B cell (primary cell): ENCODE results near the gene EGFL7. TPM values are rescaled to one million over a fixed set of nuclear protein-coding genes. Genes with fewer than 3 reads are reported as not detected.

Experiments
- ATAC-seq: fragments of 200-7000 bp; cut with Tn5 transposase; one replicate; pipeline ENCODE4 v1.10.0; 2021; ENCODE audit warnings: low read depth, mild to moderate bottlenecking, moderate number of reproducible peaks, moderate library complexity
- CTCF ChIA-PET: fragments of 350-600 bp; sonication (Branson Sonifier 250); formaldehyde crosslinking; loops from one replicate; lab custom pipeline; 2021; ENCODE audit warnings: antibody characterized with exemption, inconsistent platforms; lab: Charles Lee
- POLR2A ChIA-PET: fragments of 350-600 bp; sonication (Branson Sonifier 250); formaldehyde crosslinking; loops from one replicate; lab custom pipeline; 2021; ENCODE audit warnings: antibody characterized with exemption; lab: Charles Lee
- DNase-seq: peaks from one replicate; pipeline ENCODE4 v3.0.0; 2013
- H2AFZ ChIP-seq: 2 replicates; pipeline ENCODE4 v1.6.1; 2012; ENCODE audit warnings: mild to moderate bottlenecking, low read depth, low read length; ENCODE audit not compliant: insufficient read depth, poor library complexity, severe bottlenecking
- H3K27ac ChIP-seq, 2 donors: 1 replicate in 1 of 2; 2 replicates in 1 of 2; pipeline ENCODE4 v1.5.1; 2012 to 2013; ENCODE audit warnings: low read length in 2 of 2, mild to moderate bottlenecking in 2 of 2, moderate library complexity in 1 of 2
- H3K27me3 ChIP-seq, 4 experiments: fragments of 200-600 bp in 1 of 4; sonication (generic) in 1 of 4; replicated peaks in 1 of 4; 1 replicate in 2 of 4; 2 replicates in 2 of 4; pipeline versions ENCODE4 v1.6.1 to v1.7.0; 2013 to 2016; ENCODE audit warnings: low read length in 3 of 4, mild to moderate bottlenecking in 2 of 4, mixed read lengths in 1 of 4, moderate library complexity in 1 of 4; ENCODE audit not compliant: insufficient read depth in 4 of 4, control insufficient read depth in 3 of 4; ENCODE audit errors: control extremely low read depth in 1 of 4
- H3K36me3 ChIP-seq, 2 experiments: replicated peaks in 1 of 2; 1 replicate in 1 of 2; 2 replicates in 1 of 2; pipeline versions ENCODE4 v1.6.1 to v1.7.1; 2013; ENCODE audit warnings: low read length in 1 of 2; ENCODE audit not compliant: insufficient read depth in 2 of 2, control insufficient read depth in 1 of 2; ENCODE audit errors: control extremely low read depth in 1 of 2, extremely low read depth in 1 of 2
- H3K4me1 ChIP-seq, 2 donors: fragments of 200-600 bp in 1 of 2; sonication (generic) in 1 of 2; 1 replicate in 1 of 2; 2 replicates in 1 of 2; pipeline versions ENCODE4 v1.5.1 to v1.6.1; 2013 to 2017; ENCODE audit warnings: low read length in 2 of 2; ENCODE audit not compliant: control insufficient read depth in 2 of 2, insufficient read depth in 2 of 2
- H3K4me2 ChIP-seq: replicated peaks from 2 replicates; pipeline ENCODE3; 2012; ENCODE audit warnings: mild to moderate bottlenecking, low read depth, low read length; ENCODE audit not compliant: poor library complexity, severe bottlenecking
- H3K4me3 ChIP-seq, 5 experiments: fragments of 200-600 bp in 1 of 5; sonication (generic) in 1 of 5; 1 replicate in 3 of 5; 2 replicates in 2 of 5; pipeline versions ENCODE4 v1.5.1 to v1.7.0; 2011 to 2016; ENCODE audit warnings: low read length in 4 of 5, mild to moderate bottlenecking in 4 of 5, low read depth in 2 of 5, control low read depth in 1 of 5, moderate library complexity in 1 of 5; ENCODE audit not compliant: insufficient read depth in 1 of 5; ENCODE audit errors: control extremely low read depth in 1 of 5, extremely low read depth in 1 of 5
- H3K79me2 ChIP-seq: fragments of 200-600 bp; sonication (generic); one replicate; pipeline ENCODE4 v1.6.0; 2016; ENCODE audit warnings: low read length; ENCODE audit not compliant: control insufficient read depth, insufficient read depth
- H3K9ac ChIP-seq: fragments of 200-600 bp; sonication (generic); 2 replicates; pipeline ENCODE4 v1.6.1; 2017; ENCODE audit warnings: mild to moderate bottlenecking, low read length, moderate library complexity
- H3K9me3 ChIP-seq, 3 donors: one replicate each; pipeline versions ENCODE4 v1.6.1 to v1.7.1; 2013; ENCODE audit warnings: low read length in 2 of 3; ENCODE audit not compliant: control insufficient read depth in 2 of 3, insufficient read depth in 1 of 3; ENCODE audit errors: control extremely low read depth in 1 of 3
- H4K20me1 ChIP-seq: 2 replicates; pipeline ENCODE4 v1.6.0; 2012; ENCODE audit warnings: mild to moderate bottlenecking, low read length; ENCODE audit not compliant: insufficient read depth, control insufficient read depth, poor library complexity, severe bottlenecking
- H3K27ac Mint-ChIP-seq: one replicate; pipeline ENCODE4 v1.8.0; 2021; ENCODE audit warnings: mixed read lengths
- H3K27me3 Mint-ChIP-seq: one replicate; pipeline ENCODE4 v1.8.0; 2021; ENCODE audit warnings: mixed read lengths
- H3K4me1 Mint-ChIP-seq: one replicate; pipeline ENCODE4 v1.8.0; 2021; ENCODE audit warnings: mixed read lengths
- H3K4me3 Mint-ChIP-seq: one replicate; pipeline ENCODE4 v1.8.0; 2021; ENCODE audit warnings: mixed read lengths
- H3K9me3 Mint-ChIP-seq: one replicate; pipeline ENCODE4 v1.8.0; 2022; ENCODE audit warnings: mixed read lengths; ENCODE audit not compliant: insufficient read depth
- EZH2 ChIP-seq: IDR thresholded peaks from 2 replicates; pipeline ENCODE4 v1.6.1; 2012; ENCODE audit warnings: borderline replicate concordance, low read depth, mild to moderate bottlenecking, moderate library complexity, low read length; ENCODE audit not compliant: insufficient read depth, poor library complexity, severe bottlenecking
- WGBS: methylation state at CpG from one replicate; pipeline ENCODE4 v1.1.5; 2013; ENCODE audit warnings: missing lambda C conversion rate; ENCODE audit not compliant: insufficient coverage; 5-methylcytosine and 5-hydroxymethylcytosine counted together
- intact Hi-C: fragments of 100-400 bp; cut with micrococcal nuclease; formaldehyde crosslinking; loops from one replicate; pipeline ENCODE4 v1.10.0; 2022
- polyA plus RNA-seq: library from polyadenylated mRNA; depleted of rRNA; stranded (reverse); fragments of >200 nt; gene quantifications from 2 replicates; pipeline ENCODE4 v1.2.3, GENCODE V29; 2012
- total RNA-seq, 2 donors: library from RNA; stranded (reverse); fragments of 120-200 nt in 1 of 2; gene quantifications; 1 replicate in 1 of 2; 2 replicates in 1 of 2; pipeline versions ENCODE4 v1.2.3 to v1.2.4, GENCODE V29; 2013 to 2022
- TF ChIP-seq, protein P1 (sequence below): fragments of 200-600 bp; IDR thresholded peaks from one replicate; pipeline ENCODE4 v1.8.0; 2022; ENCODE audit warnings: antibody characterized with exemption, mild to moderate bottlenecking

EGFL7 gene
- total and polyA plus RNA-seq, 2 donors (not counting 1 experiment from before 2014, with no cell fraction given) = 0.34 TPM; not detected in 1

DNA sequence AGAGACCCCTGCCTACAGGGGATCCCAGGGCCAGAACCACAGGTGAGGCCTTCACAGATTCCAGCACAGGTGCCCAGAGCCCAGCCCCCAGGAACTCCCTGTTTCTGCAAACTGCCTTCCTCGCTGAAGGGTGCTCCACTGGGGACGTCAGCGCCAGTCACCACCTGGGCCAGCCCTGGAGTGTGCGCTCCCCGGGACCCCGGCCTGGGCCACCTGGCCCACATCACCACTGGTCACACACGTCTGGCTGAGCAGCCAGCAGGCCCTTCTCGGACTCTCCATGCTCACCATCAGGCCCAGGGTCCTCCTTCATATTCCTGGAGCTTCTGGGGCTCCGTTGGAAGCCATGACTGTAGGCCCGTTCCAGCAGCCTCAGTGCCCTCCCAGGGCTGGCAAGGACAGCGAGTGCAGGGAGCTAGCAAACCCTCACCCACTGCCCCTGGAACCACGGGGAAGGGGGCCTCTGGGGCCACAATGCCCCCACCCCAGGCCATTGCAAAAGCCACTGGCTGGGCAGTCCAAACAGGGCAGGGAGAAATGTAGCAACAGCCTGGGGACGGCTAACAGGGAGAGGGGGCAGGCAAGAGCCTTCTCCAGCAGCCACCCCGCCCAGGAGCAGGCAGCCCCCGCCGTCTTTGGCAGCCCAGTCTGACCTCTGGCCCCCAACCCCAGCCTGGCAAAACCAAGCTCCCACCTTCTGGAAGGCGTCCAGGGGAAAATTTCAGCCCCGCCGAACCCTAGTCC, 23.2 kb downstream of the EGFL7 start:
- WGBS = 48% methylated on average over 16 of the region's 19 CpGs
- Histone ChIP-seq H3K27me3 (no peaks in the 10 kb centered on the region), H3K79me2 (peaks cover 20% of the 10 kb centered on the region), H3K27ac (no peak overlapping the region), H3K4me1 (peaks cover 14 to 22% of the 10 kb centered on the region in 2 donors), H3K9me3 (peaks cover 0 to 9% (median 0%) of the 10 kb centered on the region in 3 donors), H2AFZ (peak overlapping the region; percentile 81), H3K36me3 (no peaks in the 10 kb centered on the region), H4K20me1 (peaks cover 47% of the 10 kb centered on the region), H3K9ac (peak overlapping the region; percentile 80), H3K4me3 (peak overlapping the region in 4 of 5 experiments; percentile 72 to 76 (median 73)), H3K4me2 (peak overlapping the region; percentile 97)
- CTCF ChIA-PET = interaction anchor here (0.7 to 1.0 kb wide), 2 partner anchors 11 to 26 kb away, joined by 3 read pairs; no protein-coding TSS in a partner anchor
- DNase-seq (no peak), ATAC-seq (no peak)
- peaks cover 14% of the 10 kb centered on the region for H3K4me1 Mint-ChIP-seq
- TF ChIP-seq, protein P1, sequence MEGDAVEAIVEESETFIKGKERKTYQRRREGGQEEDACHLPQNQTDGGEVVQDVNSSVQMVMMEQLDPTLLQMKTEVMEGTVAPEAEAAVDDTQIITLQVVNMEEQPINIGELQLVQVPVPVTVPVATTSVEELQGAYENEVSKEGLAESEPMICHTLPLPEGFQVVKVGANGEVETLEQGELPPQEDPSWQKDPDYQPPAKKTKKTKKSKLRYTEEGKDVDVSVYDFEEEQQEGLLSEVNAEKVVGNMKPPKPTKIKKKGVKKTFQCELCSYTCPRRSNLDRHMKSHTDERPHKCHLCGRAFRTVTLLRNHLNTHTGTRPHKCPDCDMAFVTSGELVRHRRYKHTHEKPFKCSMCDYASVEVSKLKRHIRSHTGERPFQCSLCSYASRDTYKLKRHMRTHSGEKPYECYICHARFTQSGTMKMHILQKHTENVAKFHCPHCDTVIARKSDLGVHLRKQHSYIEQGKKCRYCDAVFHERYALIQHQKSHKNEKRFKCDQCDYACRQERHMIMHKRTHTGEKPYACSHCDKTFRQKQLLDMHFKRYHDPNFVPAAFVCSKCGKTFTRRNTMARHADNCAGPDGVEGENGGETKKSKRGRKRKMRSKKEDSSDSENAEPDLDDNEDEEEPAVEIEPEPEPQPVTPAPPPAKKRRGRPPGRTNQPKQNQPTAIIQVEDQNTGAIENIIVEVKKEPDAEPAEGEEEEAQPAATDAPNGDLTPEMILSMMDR = no peak
- TF ChIP-seq EZH2 = no peak
- POLR2A ChIA-PET = interaction anchor here (1.3 to 1.6 kb wide), 2 partner anchors 42 to 43 kb away, joined by 4 read pairs; no protein-coding TSS in a partner anchor
- no peaks in the 10 kb centered on the region for H3K9me3 Mint-ChIP-seq
- peak overlapping the region; percentile 63 for H3K27ac Mint-ChIP-seq
- peak overlapping the region; percentile 83 for H3K4me3 Mint-ChIP-seq
- intact Hi-C loops = no loop called here
- no peaks in the 10 kb centered on the region for H3K27me3 Mint-ChIP-seq

DNA sequence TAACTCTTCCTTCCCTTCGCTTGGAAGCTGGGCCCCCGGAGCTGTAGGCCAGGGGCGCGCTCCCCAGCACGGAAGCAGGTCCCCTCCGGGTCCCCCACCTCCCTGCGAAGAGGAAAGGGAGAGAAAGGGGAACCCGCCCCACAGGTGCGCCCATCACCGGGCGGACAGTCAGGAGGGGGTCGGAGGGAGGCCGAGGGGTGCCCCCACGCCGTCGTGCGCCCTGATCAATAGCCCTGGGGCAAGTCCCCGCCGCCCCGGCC, 23.7 kb downstream of the EGFL7 start:
- Mint-ChIP-seq H3K9me3 (no peaks in the 10 kb centered on the region), H3K27me3 (no peaks in the 10 kb centered on the region), H3K4me1 (peaks cover 14% of the 10 kb centered on the region), H3K4me3 (peak overlapping the region; percentile 83), H3K27ac (no peak overlapping the region)
- Histone ChIP-seq H4K20me1 (peaks cover 47% of the 10 kb centered on the region), H3K4me2 (peak overlapping the region; percentile 97), H3K36me3 (no peaks in the 10 kb centered on the region), H3K9me3 (peaks cover 0 to 9% (median 0%) of the 10 kb centered on the region in 3 donors), H3K9ac (peak overlapping the region; percentile 80), H2AFZ (peak overlapping the region; percentile 81), H3K27me3 (no peaks in the 10 kb centered on the region), H3K4me3 (peak overlapping the region in 4 of 5 experiments; percentile 72 to 76 (median 73)), H3K4me1 (peaks cover 14 to 22% of the 10 kb centered on the region in 2 donors), H3K27ac (peak overlapping the region in 1 of 2 donors; percentile 64), H3K79me2 (peaks cover 20% of the 10 kb centered on the region)
- POLR2A ChIA-PET = interaction anchor here (1.3 to 1.6 kb wide), 2 partner anchors 41 to 43 kb away, joined by 4 read pairs; no protein-coding TSS in a partner anchor
- CTCF ChIA-PET = interaction anchor here (0.7 to 1.0 kb wide), 2 partner anchors 11 to 25 kb away, joined by 3 read pairs; no protein-coding TSS in a partner anchor
- intact Hi-C loops = no loop called here
- ATAC-seq (peak; percentile 2), DNase-seq (no peak)
- 3% methylated on average over 18 of the region's 20 CpGs for WGBS
- TF ChIP-seq, protein P1 = no peak
- TF ChIP-seq EZH2 = no peak
